ENCODE data around the gene PRR7.

The PRR7 gene

DNA sequence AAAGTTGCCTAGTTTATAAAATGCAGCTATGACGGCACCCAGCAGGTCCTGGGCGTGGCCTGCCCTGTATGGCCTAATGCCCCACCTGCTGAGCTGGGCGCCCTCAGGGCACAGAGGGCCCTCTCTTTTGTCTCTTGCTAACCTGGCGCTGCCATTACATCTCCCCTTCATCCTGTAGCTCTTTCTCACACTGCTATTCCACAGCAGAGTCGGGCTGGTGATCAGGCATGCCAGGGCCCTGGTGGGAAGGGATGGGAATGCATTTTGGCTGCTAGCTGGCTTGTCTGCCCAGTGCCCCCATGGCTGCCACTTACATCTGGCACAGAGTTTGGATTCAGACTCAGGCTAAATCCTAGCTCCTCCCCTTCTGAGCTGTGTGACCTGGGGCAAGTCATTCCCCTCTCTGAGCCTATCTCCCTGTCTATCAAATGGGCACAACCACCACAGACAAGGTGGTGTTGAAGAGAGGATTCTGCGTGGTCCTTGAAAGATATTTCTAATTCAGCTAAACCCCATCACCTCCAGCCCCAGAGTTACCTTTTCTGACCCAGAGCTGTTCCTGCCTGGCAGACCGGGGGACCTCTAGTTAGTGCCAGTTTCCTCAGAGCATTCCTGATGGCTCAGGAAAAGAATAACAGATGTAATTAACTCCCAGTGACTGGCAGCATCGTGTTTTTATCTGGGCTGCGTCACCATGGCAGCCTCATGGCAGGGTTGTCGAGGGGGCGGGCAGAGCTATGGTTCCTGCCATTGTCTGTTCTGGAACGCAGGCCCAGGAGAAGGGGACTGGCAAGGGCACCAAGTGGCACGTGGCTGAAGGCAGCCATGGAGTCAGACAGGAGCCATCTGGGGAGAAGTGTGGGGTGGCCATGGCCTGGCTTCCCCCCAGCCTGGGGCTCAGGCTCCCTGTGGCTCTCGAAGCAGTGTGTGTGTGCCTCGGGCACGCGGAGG lies 6.3 kb downstream of the PRR7 start:
- DNase-seq (ENCODE audit: low spot score) = peak; percentile 70

- peak; percentile 64 for DNase-seq (ENCODE audit: low spot score)
Observed at GRCh38 chr5:177453852-177454396, 7.3 kb downstream of the PRR7 start.

- DNase-seq (ENCODE audit: low spot score) = peak; percentile 84
Observed at GRCh38 chr5:177454397-177455035, 7.9 kb downstream of the PRR7 start.

DNA sequence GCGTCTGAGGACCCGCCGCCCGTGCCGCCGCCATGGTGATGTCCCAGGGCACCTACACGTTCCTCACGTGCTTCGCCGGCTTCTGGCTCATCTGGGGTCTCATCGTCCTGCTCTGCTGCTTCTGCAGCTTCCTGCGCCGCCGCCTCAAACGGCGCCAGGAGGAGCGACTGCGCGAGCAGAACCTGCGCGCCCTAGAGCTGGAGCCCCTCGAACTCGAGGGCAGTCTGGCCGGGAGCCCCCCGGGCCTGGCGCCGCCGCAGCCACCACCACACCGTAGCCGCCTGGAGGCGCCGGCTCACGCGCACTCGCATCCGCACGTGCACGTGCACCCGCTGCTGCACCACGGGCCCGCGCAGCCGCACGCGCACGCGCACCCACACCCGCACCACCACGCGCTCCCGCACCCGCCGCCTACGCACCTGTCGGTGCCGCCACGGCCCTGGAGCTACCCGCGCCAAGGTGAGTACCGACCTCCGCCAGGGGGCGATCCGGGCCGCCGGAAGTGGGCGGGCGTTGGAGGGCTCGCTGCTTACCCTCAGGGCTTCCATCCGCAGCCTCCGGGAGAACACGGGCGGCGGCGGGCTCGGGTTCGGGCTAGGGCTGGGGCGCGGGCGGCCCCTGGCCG lies 8.5 kb downstream of the PRR7 start:
- DNase-seq (ENCODE audit: low spot score) = peak; percentile 53

GRCh38 chr5:177455661-177456590 lies 9.3 kb downstream of the PRR7 start:
- DNase-seq (ENCODE audit: low spot score) = peak; percentile 84

GRCh38 chr5:177456591-177456964 lies 10.0 kb downstream of the PRR7 start:
- DNase-seq (ENCODE audit: low spot score) = no peak

- peak; percentile 87 for DNase-seq (ENCODE audit: low spot score)
Observed at GRCh38 chr5:177456976-177457851, 10.6 kb downstream of the PRR7 start.

GRCh38 chr5:177457852-177458681 lies 11.5 kb downstream of the PRR7 start:
- no peak for DNase-seq (ENCODE audit: low spot score)

GRCh38 chr5:177458912-177459350 lies 12.3 kb downstream of the PRR7 start:
- DNase-seq (ENCODE audit: low spot score) = peak; percentile 87

DNA sequence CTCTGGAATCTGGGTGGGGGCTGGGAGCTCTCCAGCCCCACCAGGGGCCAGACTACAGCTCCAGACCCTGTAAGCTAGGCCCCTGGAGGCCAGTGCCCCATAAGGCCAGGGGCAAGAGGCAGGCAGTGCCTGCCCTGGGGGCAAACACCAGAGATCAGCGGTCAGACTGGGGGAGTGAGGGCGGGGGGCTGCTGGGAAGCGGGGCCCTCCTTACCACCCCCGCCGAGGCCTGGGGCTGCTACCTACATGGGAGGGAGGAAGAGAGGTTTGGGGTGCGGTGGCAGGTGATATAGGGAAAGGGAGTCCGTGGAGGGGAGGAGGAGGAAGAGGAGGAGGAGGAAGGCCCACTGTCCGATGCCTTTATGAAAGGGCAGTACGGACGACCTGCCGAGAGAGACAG lies 12.7 kb downstream of the PRR7 start:
- no peak for DNase-seq (ENCODE audit: low spot score)

- no peak for DNase-seq (ENCODE audit: low spot score)
Observed at GRCh38 chr5:177459819-177460628, 13.4 kb downstream of the PRR7 start.

GRCh38 chr5:177462021-177462670 lies 15.5 kb downstream of the PRR7 start:
- no peak for DNase-seq (ENCODE audit: low spot score)

GRCh38 chr5:177465044-177465443 lies 18.4 kb downstream of the PRR7 start:
- DNase-seq (ENCODE audit: low spot score) = no peak

- no peak for DNase-seq (ENCODE audit: low spot score)
Observed at GRCh38 chr5:177466861-177467260, 20.2 kb downstream of the PRR7 start.

DNA sequence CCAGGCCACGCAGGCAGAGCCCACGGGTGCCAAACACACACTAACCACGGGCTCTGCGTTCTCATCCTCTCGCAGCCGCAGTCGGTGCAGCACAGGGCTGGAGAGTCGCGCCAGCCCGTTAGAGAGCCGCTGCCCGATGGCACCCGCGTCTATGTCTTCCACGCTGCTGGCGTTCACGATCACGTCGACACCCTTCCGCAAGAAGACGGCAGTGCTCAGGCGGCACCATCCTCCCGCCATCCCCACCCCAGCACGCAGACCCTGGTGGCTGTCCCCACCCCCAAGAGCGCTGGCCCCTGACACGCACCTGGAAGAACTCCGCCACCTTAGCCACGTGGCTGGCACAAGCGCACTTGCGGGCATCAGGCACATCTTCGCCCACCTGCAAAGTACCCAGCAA lies 20.8 kb downstream of the PRR7 start:
- DNase-seq (ENCODE audit: low spot score) = no peak

GRCh38 chr5:177468329-177468684 lies 21.7 kb downstream of the PRR7 start:
- DNase-seq (ENCODE audit: low spot score) = no peak

DNA sequence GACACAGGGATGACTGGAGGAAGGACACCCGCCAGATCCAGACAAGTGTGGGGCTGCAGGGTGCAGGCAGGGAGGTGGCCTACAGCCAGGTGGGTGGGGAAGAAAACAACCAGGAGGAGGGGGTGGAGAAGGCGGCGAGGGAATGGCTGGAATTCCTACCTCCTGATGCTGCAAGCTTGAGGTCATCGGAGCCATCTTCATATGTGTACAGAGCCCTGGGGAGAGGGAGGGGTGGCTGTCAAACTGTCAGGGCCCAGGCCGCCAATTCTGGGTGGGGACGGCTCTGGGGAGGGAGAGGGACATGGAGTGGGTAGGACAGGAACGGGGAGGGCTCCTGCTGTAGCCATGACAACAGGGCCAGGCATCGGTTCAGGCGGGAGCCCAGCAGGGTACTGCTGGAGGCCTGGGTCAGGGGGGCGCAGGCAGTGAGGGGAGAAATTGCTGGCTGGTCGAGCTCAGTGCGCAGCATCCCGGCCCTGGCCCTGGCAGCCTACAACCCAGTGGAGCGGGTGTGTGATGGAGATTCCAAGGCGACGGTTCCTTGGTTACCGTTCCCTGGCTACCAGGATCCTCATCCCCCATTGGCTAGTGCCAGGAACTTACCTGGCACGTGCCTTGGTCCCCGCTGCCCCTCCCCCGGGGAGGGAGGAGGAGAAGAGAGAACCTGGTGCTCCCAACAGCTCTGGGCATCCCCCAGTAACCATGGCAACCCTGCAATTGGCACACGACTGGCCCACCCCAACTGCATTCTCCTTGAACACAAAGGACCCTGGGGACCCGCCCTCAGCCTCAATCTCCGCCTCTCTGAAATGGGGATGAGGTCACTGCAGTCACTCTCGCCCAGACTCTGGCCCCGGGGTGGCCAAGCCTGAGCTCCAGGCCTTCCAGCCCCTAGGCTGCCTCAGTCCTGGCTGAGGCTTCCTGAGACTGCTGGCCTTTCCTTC lies 22.3 kb downstream of the PRR7 start:
- DNase-seq (ENCODE audit: low spot score) = peak; percentile 64

Measured in putamen (tissue), 1 donor.